Erythroblast (primary cell): Measurements from ENCODE around the gene GGCX.

ENCODE experiments used
- GATA1 ChIP-seq: IDR thresholded peaks from 2 replicates; pipeline ENCODE4 v1.6.1; 2011; ENCODE audit warnings: low read depth, mild to moderate bottlenecking, control low read depth, low read length, moderate library complexity
- POLR2A ChIP-seq: IDR thresholded peaks from 2 replicates; pipeline ENCODE4 v1.6.1; 2011; ENCODE audit warnings: mild to moderate bottlenecking, low read length

DNA sequence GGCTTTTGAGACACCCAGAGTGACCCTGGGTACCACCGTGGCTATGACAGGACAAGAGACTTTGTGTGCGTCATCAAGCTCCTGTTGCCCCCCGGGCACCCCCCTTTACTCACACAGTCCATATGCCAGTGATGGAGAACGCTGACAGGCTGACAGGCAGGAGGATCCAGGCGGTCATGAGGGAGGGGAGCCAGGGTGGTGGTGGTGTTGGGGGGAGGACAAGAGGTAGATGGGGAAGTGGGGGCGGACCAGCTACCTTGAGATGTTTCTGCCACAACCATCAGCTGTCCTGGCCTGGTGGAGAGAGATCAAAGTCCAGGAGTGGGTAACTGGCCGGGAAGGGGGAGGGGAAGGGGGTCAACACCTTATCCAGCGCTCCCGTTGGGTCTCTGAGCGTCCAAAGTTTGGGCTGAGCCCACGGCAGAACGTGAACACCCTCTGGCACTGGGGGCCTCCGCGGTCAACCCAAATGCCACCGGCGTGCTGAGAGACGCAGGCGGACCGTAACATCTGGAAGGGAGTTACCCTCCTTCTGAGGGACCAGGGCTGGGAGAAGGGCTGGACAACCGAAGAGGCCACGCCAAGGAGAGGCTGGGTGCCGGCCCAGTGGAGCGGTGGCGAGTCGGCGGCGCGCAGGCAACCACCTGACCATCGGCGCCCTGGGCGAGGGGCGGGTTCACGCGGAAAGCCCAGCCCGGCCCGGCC is 40.6 kb upstream of the GGCX start:
- TF ChIP-seq POLR2A (no peak), GATA1 (no peak)
